ENCODE data around the gene ARHGAP11A.

The ARHGAP11A gene

DNA sequence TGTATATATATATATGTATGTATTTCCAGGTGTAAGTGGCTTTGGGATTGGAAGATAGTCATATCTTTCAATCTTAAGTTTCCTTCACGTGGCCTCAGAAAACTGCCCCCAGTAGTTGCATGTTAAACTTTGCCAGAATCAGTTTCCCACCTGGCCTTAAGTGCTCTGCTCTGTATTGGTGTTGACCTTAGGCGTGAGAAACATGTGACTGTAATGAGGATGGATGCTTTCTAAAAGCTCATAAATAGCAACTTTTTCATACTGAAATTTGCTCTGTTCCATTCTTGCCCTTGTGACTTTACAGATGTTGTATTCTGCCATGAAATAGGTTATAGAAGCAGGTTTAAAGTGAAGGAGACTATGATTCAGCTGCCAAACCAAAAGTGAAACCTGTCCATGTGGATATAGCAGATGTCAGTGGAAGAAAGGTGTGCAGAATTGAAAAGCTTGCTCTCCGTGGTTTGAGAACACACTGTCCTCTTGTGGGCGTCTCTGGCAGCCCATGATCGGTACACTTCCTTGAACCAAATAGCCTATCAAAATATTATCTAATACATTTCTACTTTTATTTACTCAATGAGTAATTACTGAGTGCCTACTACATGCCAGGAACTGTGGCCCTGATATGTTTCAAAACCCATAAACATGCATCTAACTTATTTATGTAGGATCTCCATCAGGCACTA is 42.0 kb downstream of the ARHGAP11A start:
- no peak for DNase-seq (ENCODE audit: low read depth)

GRCh38 chr15:32657941-32658340 is 42.6 kb downstream of the ARHGAP11A start:
- no peak for DNase-seq (ENCODE audit: low read depth)

GRCh38 chr15:32659340-32660155 is 44.2 kb downstream of the ARHGAP11A start:
- DNase-seq (ENCODE audit: low read depth), result no peak

GRCh38 chr15:32663671-32664070 is 48.4 kb downstream of the ARHGAP11A start:
- DNase-seq (ENCODE audit: low read depth), result no peak

DNA sequence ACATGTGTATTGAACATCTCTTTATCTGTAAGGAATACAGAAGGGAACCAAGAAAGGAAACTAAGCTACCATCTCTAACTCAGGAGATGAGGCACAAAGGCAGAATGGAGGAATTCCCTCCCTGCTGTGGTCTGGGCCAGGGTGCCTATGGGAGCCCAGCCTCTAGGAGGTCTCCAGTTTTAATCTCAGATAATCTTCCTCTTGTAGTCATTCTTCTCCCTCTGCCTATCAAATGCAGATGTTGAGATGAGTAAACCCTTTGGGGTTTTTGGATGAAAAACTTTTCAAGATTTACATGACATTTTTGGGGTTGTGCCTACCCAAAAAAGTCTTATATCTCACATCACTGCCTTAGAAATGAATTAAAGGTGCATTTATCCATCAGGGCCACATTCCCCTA is 49.5 kb downstream of the ARHGAP11A start:
- DNase-seq (ENCODE audit: low read depth), result no peak

DNA sequence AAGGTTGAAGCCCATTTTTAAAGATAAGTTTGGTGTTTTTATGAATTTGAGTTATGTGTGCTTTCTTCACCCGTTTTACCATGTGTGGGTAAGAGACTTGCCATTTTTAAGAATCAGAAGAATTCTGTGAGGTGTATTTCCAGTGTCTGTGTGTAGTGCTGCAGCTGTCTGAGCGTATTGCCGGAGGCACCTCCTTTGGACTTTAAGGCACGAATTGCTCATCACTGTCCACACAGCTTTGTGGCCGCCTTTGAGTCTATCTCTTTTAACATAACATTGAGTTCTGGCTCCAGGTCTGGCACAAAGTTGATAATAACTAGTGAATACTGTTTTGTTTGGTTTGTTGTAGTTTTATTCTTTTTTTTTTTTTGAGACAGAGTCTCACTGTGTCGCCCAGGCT is 52.0 kb downstream of the ARHGAP11A start:
- no peak for DNase-seq (ENCODE audit: low read depth)

DNA sequence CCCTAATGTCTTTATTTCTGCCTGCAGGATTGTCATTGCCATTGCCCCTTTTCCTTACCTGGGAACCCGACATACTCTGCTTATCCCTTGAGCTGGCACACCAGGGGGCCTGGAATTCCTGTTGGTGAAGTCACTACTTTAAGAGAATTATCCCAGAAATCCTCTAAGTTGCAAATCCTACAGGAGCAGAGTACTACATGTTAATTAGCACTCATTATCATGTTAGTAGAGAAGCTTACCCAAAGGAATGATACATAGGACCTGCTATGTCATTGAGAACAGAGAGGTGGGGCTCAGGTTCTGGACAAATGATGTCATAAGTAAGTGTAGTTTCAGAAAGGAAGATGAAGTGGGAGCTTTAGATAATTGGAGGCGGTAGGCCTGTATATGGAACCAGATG is 53.6 kb downstream of the ARHGAP11A start:
- DNase-seq (ENCODE audit: low read depth), result no peak

GRCh38 chr15:32669896-32670611 is 54.8 kb downstream of the ARHGAP11A start:
- DNase-seq (ENCODE audit: low read depth), result no peak

GRCh38 chr15:32670623-32671022 is 55.3 kb downstream of the ARHGAP11A start:
- DNase-seq (ENCODE audit: low read depth), result no peak

- DNase-seq (ENCODE audit: low read depth), result no peak
Measured at GRCh38 chr15:32671339-32672325, 56.3 kb downstream of the ARHGAP11A start.

GRCh38 chr15:32674681-32675080 is 59.4 kb downstream of the ARHGAP11A start:
- DNase-seq (ENCODE audit: low read depth), result no peak

GRCh38 chr15:32675466-32675865 is 60.2 kb downstream of the ARHGAP11A start:
- DNase-seq (ENCODE audit: low read depth), result no peak

GRCh38 chr15:32676169-32676568 is 60.9 kb downstream of the ARHGAP11A start:
- no peak for DNase-seq (ENCODE audit: low read depth)

- DNase-seq (ENCODE audit: low read depth), result no peak
Measured at GRCh38 chr15:32677238-32677750, 62.0 kb downstream of the ARHGAP11A start.

- DNase-seq (ENCODE audit: low read depth), result no peak
Measured at GRCh38 chr15:32679298-32679690, 64.0 kb downstream of the ARHGAP11A start.

DNA sequence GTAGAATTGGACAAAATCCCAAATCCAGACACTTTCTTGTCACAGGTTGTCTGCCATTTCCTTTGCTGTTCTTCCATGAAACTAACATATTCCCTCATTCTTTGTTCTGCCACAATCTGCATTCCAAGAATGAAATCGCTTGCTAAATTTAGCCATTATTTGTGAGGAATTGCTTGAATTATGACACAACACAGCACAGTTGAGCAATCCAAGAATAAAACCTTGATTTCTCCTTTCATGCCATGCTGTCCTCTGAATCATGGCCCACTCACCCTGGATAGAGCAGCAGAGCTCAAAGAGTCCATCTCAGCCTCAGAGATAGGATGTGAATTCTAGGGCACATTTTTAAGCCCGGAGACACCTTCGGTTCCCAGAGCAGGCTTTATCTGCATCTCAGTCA is 67.3 kb downstream of the ARHGAP11A start:
- DNase-seq (ENCODE audit: low read depth), result no peak

- DNase-seq (ENCODE audit: low read depth), result no peak
Measured at GRCh38 chr15:32682977-32683630, 67.8 kb downstream of the ARHGAP11A start.

DNA sequence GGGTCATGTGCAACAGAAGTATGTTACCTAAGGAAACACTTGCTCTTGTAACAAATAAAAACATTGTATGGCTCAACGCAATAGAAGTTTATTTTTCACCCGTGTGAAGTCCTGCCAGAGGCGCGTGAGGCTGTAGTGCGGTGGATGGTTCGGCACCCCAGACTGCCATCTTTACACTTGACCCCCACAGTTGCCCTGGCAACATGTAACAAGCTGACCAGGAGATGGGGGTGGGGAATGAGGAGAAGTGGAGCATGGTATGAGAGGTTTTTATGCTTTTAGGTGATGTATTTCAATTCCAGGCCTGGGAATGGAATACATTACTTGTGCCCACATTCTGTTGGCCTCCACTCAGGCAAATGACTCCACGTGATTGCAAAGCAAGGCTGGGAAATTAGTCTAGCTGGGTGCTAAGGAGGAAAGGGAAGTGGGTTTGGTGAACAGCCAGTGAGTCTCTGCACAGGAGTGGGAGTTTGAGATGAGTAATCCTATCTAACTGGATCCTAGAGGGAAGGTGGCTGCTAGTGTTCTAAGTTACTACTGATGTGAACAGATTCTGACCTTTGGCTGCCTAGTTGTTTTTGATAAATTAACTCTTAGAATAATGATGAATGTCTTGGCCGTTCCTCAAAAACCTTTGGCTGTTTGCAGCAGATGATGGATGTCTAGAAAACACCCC is 68.7 kb downstream of the ARHGAP11A start:
- no peak for DNase-seq (ENCODE audit: low read depth)

GRCh38 chr15:32685576-32685975 is 70.3 kb downstream of the ARHGAP11A start:
- no peak for DNase-seq (ENCODE audit: low read depth)

- no peak for DNase-seq (ENCODE audit: low read depth)
Measured at GRCh38 chr15:32687556-32687955, 72.3 kb downstream of the ARHGAP11A start.

Measured in stimulated activated CD8-positive, alpha-beta memory T cell treated with anti-CD3 and anti-CD28 coated beads, Interleukin-12 subunit alpha, Interleukin-12 subunit beta, amount 100 ng/mL, for 4 hours (primary cell).